Measurements from ENCODE around the gene VKORC1.
A peak's percentile ranks its signal among the peaks of the same experiment; 100 is the strongest.

Gene VKORC1

DNA sequence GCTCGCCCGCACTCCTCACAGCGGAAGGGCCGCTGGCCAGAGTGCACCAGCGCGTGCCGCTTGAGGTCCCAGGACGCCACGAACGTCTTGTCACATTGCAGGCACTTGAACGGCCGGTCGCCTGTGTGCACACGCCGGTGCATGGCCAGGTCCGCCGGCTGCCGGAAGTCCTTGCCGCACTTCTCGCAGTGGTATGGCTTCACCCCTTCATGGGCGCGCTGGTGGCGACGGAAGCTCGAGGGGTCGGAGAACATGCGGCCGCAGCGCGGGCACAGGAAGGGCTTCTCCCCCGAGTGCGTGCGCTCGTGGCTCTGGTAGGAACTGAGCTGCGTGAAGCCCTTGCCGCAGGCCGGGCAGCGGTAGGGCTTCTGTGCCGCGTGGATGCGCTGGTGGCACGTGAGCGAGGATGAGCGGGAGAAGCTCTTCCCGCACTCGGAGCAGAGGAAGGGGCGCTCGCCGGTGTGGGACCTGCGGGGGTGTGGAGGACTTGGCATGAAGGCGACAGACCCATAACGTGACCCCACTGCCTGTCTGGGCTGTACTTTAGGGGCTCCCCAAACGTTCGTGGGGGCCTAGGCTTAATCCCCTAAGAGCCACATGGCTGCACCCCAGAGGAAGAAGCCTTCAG lies 32.7 kb downstream of the VKORC1 start:
- TF ChIP-seq CTCF (IDR thresholded peaks at IDR 0.05; ENCODE audit: low read length, missing control alignments), result no peak
- no peak for DNase-seq (ENCODE audit: low read depth)
- no peak overlapping the region for H3K4me3 ChIP-seq (replicated peaks; ENCODE audit: low read depth, low read length)

GRCh38 chr16:31061126-31061812 lies 33.3 kb downstream of the VKORC1 start:
- TF ChIP-seq CTCF (IDR thresholded peaks at IDR 0.05; ENCODE audit: low read length, missing control alignments), result no peak
- no peak for DNase-seq (ENCODE audit: low read depth)
- H3K4me3 ChIP-seq (replicated peaks; ENCODE audit: low read depth, low read length), result no peak overlapping the region

DNA sequence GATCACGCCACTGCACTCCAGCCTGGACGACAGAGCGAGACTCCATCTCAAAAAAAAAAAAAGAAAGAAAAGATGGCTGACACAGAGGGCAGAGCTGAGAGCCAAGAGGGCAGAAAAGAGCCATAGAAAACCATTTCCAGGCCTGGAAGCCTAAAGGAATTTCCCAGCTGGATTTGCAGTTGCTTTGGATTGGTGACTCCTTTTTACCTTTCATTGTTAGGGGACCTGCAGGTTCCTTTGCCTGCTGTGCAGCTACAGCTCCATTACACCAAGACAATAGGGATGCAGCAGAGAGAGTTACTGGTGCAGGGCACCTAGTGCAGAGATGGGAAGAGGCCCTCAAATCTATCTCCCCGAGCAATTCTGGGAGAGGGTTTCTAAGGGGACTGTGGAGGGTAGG lies 39.0 kb downstream of the VKORC1 start:
- no peak for TF ChIP-seq CTCF (IDR thresholded peaks at IDR 0.05; ENCODE audit: low read length, missing control alignments)
- H3K4me3 ChIP-seq (replicated peaks; ENCODE audit: low read depth, low read length), result no peak overlapping the region
- no peak for DNase-seq (ENCODE audit: low read depth)

GRCh38 chr16:31052114-31052513 lies 42.5 kb downstream of the VKORC1 start:
- TF ChIP-seq CTCF (IDR thresholded peaks at IDR 0.05; ENCODE audit: low read length, missing control alignments), result no peak
- no peak overlapping the region for H3K4me3 ChIP-seq (replicated peaks; ENCODE audit: low read depth, low read length)
- peak; percentile 79 for DNase-seq (ENCODE audit: low read depth)

GRCh38 chr16:31050280-31051030 lies 44.1 kb downstream of the VKORC1 start:
- H3K4me3 ChIP-seq (replicated peaks; ENCODE audit: low read depth, low read length), result no peak overlapping the region
- TF ChIP-seq CTCF (IDR thresholded peaks at IDR 0.05; ENCODE audit: low read length, missing control alignments), result no peak
- DNase-seq (ENCODE audit: low read depth), result no peak

DNA sequence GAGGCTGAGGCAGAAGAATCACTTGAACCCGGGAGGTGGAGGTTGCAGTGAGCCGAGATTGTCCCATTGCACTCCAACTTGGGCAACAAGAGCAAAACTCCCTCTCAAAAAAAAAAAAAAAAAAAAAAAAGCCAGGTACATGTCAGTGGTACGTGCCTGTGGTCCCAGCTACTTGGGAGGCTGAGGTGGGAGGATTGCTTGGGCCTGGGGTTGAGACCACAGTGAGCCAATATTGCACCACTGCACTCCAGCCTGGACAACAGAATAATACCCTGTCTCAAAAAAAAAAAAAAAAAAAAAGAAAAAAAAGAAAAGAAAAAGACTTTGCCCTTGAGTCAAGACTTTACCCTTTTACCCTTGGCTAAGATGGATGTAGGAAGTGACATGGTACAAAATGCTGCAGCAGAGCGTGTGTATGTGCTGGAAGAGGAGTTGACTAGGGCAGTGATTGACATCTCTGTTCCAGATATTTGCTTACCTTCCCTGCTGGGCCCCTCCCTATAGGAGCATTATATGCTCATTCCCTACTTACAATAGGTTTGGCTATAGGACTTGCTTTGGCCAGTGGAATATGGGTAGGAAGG lies 50.6 kb downstream of the VKORC1 start:
- no peak for TF ChIP-seq CTCF (IDR thresholded peaks at IDR 0.05; ENCODE audit: low read length, missing control alignments)
- DNase-seq (ENCODE audit: low read depth), result no peak
- H3K4me3 ChIP-seq (replicated peaks; ENCODE audit: low read depth, low read length), result no peak overlapping the region
